ENCODE results near the gene ADCY2.

ADCY2 gene

GRCh38 chr5:7745882-7746610, 350.1 kb downstream of the ADCY2 start:
- DNase-seq (ENCODE audit: low read depth): no peak
- H3K4me3 ChIP-seq (ENCODE audit: low read depth, low read length): no peak overlapping the region
- peak; percentile 84 for TF ChIP-seq CTCF (IDR thresholded peaks at IDR 0.05; ENCODE audit: control insufficient read depth, extremely low read depth, insufficient read depth)

DNA sequence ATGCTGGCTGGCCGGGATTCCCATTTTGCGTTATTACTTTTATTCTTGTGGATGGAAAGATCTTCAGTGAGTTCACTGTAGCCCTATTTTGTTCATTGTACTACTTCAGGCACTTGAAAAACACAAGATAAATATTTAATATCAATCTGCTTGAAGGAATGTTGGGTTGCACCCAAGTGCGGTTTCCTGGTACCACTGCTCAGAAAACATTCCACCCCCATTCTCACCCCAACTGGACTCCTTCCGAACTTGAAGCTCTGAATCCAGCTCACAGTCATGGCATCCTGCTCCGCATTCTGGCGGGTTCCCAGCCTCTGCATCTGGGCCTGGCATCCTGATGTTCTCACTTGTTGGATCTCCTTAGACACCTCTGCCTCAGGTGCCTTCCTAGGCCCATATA, 351.8 kb downstream of the ADCY2 start:
- no peak for TF ChIP-seq CTCF (IDR thresholded peaks at IDR 0.05; ENCODE audit: control insufficient read depth, extremely low read depth, insufficient read depth)
- no peak overlapping the region for H3K4me3 ChIP-seq (ENCODE audit: low read depth, low read length)
- no peak for DNase-seq (ENCODE audit: low read depth)

DNA sequence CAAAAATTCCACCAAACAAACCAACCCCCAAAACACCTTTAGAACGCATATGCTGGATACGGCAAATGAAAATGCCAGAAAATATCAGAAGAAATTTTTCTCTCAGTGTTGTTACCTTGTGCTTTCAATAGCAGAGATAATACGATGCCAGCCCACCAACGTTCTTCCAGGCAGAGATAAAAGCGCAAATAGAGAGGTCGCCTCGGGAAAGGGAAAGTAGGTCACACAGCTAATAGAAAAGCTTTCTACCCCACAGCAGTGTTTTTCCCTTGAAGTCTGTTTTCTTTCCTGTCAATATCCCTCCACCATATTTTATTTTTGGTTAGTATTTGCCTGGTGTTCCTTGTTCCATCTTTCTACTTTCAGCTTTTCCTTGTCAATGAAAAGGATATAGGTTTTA, 353.7 kb downstream of the ADCY2 start:
- no peak for DNase-seq (ENCODE audit: low read depth)
- H3K4me3 ChIP-seq (ENCODE audit: low read depth, low read length): no peak overlapping the region
- TF ChIP-seq CTCF (IDR thresholded peaks at IDR 0.05; ENCODE audit: control insufficient read depth, extremely low read depth, insufficient read depth): no peak

DNA sequence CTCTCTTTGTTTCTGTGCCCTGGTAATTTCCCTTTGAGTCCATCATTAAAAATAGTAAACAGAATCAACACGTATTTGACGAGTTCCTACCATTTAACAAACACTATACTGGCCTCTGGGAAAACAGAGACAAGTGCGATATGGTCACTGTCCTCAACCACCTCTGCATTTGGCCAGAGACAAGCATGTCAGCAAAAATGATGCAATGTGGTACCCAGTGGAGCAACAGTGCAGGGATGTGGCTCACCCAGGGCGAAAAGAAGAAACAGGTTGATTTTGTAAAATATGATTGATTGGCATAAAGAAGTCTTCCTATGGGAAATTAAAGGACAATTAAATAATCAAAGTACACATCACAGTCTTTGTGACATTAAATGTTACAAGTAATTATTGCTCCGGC, 355.9 kb downstream of the ADCY2 start:
- DNase-seq (ENCODE audit: low read depth): no peak
- H3K4me3 ChIP-seq (ENCODE audit: low read depth, low read length): no peak overlapping the region
- no peak for TF ChIP-seq CTCF (IDR thresholded peaks at IDR 0.05; ENCODE audit: control insufficient read depth, extremely low read depth, insufficient read depth)

GRCh38 chr5:7753181-7753580, 357.2 kb downstream of the ADCY2 start:
- DNase-seq (ENCODE audit: low read depth): no peak
- H3K4me3 ChIP-seq (ENCODE audit: low read depth, low read length): no peak overlapping the region
- no peak for TF ChIP-seq CTCF (IDR thresholded peaks at IDR 0.05; ENCODE audit: control insufficient read depth, extremely low read depth, insufficient read depth)

GRCh38 chr5:7753596-7753995, 357.7 kb downstream of the ADCY2 start:
- H3K4me3 ChIP-seq (ENCODE audit: low read depth, low read length): no peak overlapping the region
- DNase-seq (ENCODE audit: low read depth): no peak
- no peak for TF ChIP-seq CTCF (IDR thresholded peaks at IDR 0.05; ENCODE audit: control insufficient read depth, extremely low read depth, insufficient read depth)

- no peak for TF ChIP-seq CTCF (IDR thresholded peaks at IDR 0.05; ENCODE audit: control insufficient read depth, extremely low read depth, insufficient read depth)
- no peak for DNase-seq (ENCODE audit: low read depth)
- no peak overlapping the region for H3K4me3 ChIP-seq (ENCODE audit: low read depth, low read length)
Observed at GRCh38 chr5:7754490-7754889, 358.6 kb downstream of the ADCY2 start.
